Smooth muscle cell (in vitro differentiated cells): Measurements from ENCODE around the gene UBE3C. TPM values are rescaled to one million over a fixed set of nuclear protein-coding genes. Genes with fewer than 3 reads are reported as not detected.

ENCODE experiments used
- DNase-seq: peaks from one replicate; lab custom pipeline; 2025; ENCODE audit not compliant: unreplicated experiment; lab: John Stamatoyannopoulos, UW
- H2AFZ ChIP-seq: fragments of 200-600 bp; sonication (generic); 2 replicates; pipeline ENCODE4 v1.6.0; 2016; ENCODE audit warnings: antibody characterized with exemption, low read depth, mild to moderate bottlenecking
- H3F3A ChIP-seq: fragments of 200-600 bp; sonication (generic); 2 replicates; pipeline ENCODE4 v1.6.0; 2017; ENCODE audit warnings: antibody characterized with exemption, low read depth
- H3K27ac ChIP-seq: fragments of 200-600 bp; sonication (generic); 2 replicates; pipeline ENCODE4 v1.5.1; 2016; ENCODE audit warnings: low read depth, mild to moderate bottlenecking
- H3K27me3 ChIP-seq: fragments of 200-600 bp; sonication (generic); 2 replicates; pipeline ENCODE4 v1.6.1; 2016; ENCODE audit warnings: low read depth, mild to moderate bottlenecking
- H3K36me3 ChIP-seq: fragments of 200-600 bp; sonication (generic); 2 replicates; pipeline ENCODE4 v1.5.1; 2016; ENCODE audit warnings: low read depth
- H3K4me1 ChIP-seq: fragments of 200-600 bp; sonication (generic); 2 replicates; pipeline ENCODE4 v1.5.1; 2016; ENCODE audit warnings: low read depth
- H3K4me2 ChIP-seq: fragments of 200-600 bp; sonication (generic); 2 replicates; pipeline ENCODE4 v1.6.0; 2016; ENCODE audit warnings: mild to moderate bottlenecking
- H3K4me3 ChIP-seq: fragments of 200-600 bp; sonication (generic); 2 replicates; pipeline ENCODE4 v1.5.1; 2016; ENCODE audit warnings: mild to moderate bottlenecking
- H3K79me2 ChIP-seq: fragments of 200-600 bp; sonication (generic); 2 replicates; pipeline ENCODE4 v1.6.0; 2016; ENCODE audit warnings: low read depth, mild to moderate bottlenecking
- H3K9ac ChIP-seq: fragments of 200-600 bp; sonication (generic); 2 replicates; pipeline ENCODE4 v1.6.0; 2016; ENCODE audit warnings: low read depth
- H3K9me3 ChIP-seq: fragments of 200-600 bp; sonication (generic); replicated peaks from 2 replicates; pipeline ENCODE4 v1.5.1; 2016; ENCODE audit warnings: low read depth
- H4K20me1 ChIP-seq: fragments of 200-600 bp; sonication (generic); 2 replicates; pipeline ENCODE4 v1.6.0; 2016; ENCODE audit warnings: low read depth
- WGBS: methylation state at CpG from one replicate; pipeline ENCODE4 v1.1.7; 2016; ENCODE audit warnings: low lambda C conversion rate; 5-methylcytosine and 5-hydroxymethylcytosine counted together
- polyA plus RNA-seq: library from polyadenylated mRNA; unstranded; fragments of >200 nt; fragmentation: Nextera tagmentation; extraction: Ambion mirVana; gene quantifications from 2 replicates; pipeline ENCODE4 v1.2.1, GENCODE V29; 2016
- total RNA-seq: library from RNA; depleted of rRNA; stranded (reverse); fragments of >200 nt; gene quantifications from 2 replicates; pipeline ENCODE4 v1.2.3, GENCODE V29; 2014
- TF ChIP-seq, protein P1 (sequence below): fragments of 200-600 bp; sonication (generic); IDR thresholded peaks from 2 replicates; pipeline ENCODE4 v1.5.1; 2017; ENCODE audit warnings: borderline replicate concordance, mild to moderate bottlenecking, antibody characterized with exemption; ENCODE audit not compliant: insufficient read depth, poor library complexity, severe bottlenecking

UBE3C gene
- total and polyA plus RNA-seq, 2 experiments from 2014 or later, result 16.3 to 43.1 TPM

DNA sequence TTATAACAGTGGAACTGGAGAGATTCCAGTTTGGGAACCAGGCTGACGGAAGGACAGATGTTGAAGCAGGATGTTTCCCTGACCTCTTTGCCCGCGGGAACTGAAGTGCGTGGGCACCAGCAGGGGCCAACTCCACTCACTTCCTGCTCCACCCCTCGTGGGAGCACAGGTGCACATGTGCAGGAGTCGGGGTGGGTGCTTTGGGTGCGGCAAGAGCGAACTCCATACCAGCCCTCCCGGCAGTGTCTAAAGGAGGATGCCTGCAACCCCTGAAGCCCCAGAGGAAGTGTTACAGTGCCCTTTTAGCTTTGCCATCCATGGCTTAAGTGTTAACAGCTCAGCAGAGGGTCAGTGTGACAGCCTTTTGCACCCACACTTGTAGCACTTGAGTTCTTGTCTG lies 27.4 kb upstream of the UBE3C start:
- H3K9me3 ChIP-seq, result no peaks in the 10 kb centered on the region
- WGBS, result 92% methylated on average over 9 of the region's 9 CpGs
- no peak overlapping the region for H3K4me3 ChIP-seq
- no peak overlapping the region for H3K9ac ChIP-seq
- no peak for DNase-seq
- H3K36me3 ChIP-seq, result no peaks in the 10 kb centered on the region
- no peaks in the 10 kb centered on the region for H4K20me1 ChIP-seq
- no peaks in the 10 kb centered on the region for H3K4me1 ChIP-seq
- no peak overlapping the region for H3K27ac ChIP-seq
- no peaks in the 10 kb centered on the region for H3F3A ChIP-seq
- no peak overlapping the region for H3K4me2 ChIP-seq
- no peak overlapping the region for H2AFZ ChIP-seq
- TF ChIP-seq, protein P1, sequence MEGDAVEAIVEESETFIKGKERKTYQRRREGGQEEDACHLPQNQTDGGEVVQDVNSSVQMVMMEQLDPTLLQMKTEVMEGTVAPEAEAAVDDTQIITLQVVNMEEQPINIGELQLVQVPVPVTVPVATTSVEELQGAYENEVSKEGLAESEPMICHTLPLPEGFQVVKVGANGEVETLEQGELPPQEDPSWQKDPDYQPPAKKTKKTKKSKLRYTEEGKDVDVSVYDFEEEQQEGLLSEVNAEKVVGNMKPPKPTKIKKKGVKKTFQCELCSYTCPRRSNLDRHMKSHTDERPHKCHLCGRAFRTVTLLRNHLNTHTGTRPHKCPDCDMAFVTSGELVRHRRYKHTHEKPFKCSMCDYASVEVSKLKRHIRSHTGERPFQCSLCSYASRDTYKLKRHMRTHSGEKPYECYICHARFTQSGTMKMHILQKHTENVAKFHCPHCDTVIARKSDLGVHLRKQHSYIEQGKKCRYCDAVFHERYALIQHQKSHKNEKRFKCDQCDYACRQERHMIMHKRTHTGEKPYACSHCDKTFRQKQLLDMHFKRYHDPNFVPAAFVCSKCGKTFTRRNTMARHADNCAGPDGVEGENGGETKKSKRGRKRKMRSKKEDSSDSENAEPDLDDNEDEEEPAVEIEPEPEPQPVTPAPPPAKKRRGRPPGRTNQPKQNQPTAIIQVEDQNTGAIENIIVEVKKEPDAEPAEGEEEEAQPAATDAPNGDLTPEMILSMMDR, result no peak
- no peaks in the 10 kb centered on the region for H3K27me3 ChIP-seq
- H3K79me2 ChIP-seq, result no peaks in the 10 kb centered on the region

DNA sequence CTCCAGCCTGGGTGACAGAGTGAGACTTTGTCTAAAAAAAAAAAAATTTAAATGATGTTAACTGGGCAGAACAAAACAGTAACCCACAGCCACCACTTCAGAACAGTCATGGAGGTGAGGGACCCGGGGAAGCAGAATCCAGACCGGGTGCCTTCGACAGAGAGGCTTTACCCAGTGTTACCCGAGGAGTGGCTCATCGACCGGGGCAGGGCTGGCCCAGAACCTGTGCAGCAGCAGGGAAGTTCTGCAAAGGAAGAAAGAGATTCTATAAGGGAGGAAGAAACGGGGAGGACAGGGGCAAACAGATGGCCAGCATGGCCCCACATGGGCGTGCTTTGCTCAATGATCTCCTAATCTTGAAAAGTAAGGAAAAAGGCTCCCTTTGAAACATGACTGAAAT lies 26.0 kb upstream of the UBE3C start:
- H3K9me3 ChIP-seq, result no peaks in the 10 kb centered on the region
- no peaks in the 10 kb centered on the region for H4K20me1 ChIP-seq
- H3F3A ChIP-seq, result no peaks in the 10 kb centered on the region
- no peak overlapping the region for H3K4me3 ChIP-seq
- DNase-seq, result no peak
- H3K27ac ChIP-seq, result no peak overlapping the region
- H3K27me3 ChIP-seq, result no peaks in the 10 kb centered on the region
- TF ChIP-seq, protein P1, result no peak
- H3K4me2 ChIP-seq, result no peak overlapping the region
- WGBS, result 94% methylated on average over 8 of the region's 8 CpGs
- H3K79me2 ChIP-seq, result no peaks in the 10 kb centered on the region
- H3K9ac ChIP-seq, result no peak overlapping the region
- no peaks in the 10 kb centered on the region for H3K36me3 ChIP-seq
- H2AFZ ChIP-seq, result no peak overlapping the region
- no peaks in the 10 kb centered on the region for H3K4me1 ChIP-seq

DNA sequence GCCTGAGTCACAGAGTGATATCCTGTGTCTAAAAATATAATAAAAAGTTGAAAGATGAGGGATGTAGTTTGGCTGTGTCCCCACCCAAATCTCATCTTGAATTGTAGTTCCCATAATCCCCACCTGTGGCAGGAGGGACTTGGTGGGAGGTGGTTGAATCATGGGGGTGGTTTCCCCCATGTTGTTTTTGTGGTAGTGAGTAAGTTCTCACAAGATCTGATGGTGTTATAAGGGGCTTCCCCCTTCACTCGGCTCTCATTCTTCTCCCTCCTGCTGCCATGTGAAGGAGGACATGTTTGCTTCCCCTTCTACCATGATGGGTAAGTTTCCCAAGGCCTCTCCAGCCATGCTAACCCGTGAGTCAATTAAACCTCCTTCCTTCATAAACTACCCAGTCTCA lies 25.1 kb upstream of the UBE3C start:
- DNase-seq, result no peak
- H3K4me1 ChIP-seq, result no peaks in the 10 kb centered on the region
- no peaks in the 10 kb centered on the region for H3K36me3 ChIP-seq
- WGBS, result 78% methylated on average over 2 of the region's 2 CpGs
- no peaks in the 10 kb centered on the region for H3F3A ChIP-seq
- H3K27me3 ChIP-seq, result no peaks in the 10 kb centered on the region
- H4K20me1 ChIP-seq, result no peaks in the 10 kb centered on the region
- H2AFZ ChIP-seq, result no peak overlapping the region
- H3K9ac ChIP-seq, result no peak overlapping the region
- TF ChIP-seq, protein P1, result no peak
- no peak overlapping the region for H3K4me3 ChIP-seq
- no peak overlapping the region for H3K4me2 ChIP-seq
- H3K9me3 ChIP-seq, result no peaks in the 10 kb centered on the region
- H3K27ac ChIP-seq, result no peak overlapping the region
- H3K79me2 ChIP-seq, result no peaks in the 10 kb centered on the region

DNA sequence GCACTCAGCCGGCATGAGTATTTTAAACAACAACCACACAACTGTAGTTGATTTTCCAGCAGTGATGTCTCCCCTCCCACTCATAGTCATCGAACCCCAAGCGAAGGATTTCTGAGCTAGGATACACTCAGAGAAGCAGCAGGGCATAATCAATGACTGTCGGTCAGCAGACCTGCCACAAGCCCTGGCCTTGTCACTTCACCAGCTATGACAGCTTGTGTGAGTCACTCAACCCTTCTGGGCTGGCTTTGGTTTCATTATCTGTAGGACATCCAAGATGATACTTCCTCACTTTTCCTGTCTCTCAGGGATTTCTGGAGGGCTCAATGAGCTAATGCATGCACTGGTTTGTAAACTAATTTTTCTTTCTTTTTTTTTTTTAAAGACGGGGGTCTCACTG lies 22.0 kb upstream of the UBE3C start:
- Histone ChIP-seq H3K9ac (no peak overlapping the region), H3F3A (no peaks in the 10 kb centered on the region), H3K4me1 (no peaks in the 10 kb centered on the region), H3K9me3 (no peaks in the 10 kb centered on the region), H3K4me2 (no peak overlapping the region), H3K27me3 (no peaks in the 10 kb centered on the region), H3K27ac (no peak overlapping the region), H2AFZ (no peak overlapping the region), H3K36me3 (no peaks in the 10 kb centered on the region), H3K4me3 (no peak overlapping the region), H3K79me2 (no peaks in the 10 kb centered on the region), H4K20me1 (no peaks in the 10 kb centered on the region)
- TF ChIP-seq, protein P1, result no peak
- no peak for DNase-seq
- WGBS, result 86% methylated on average over 5 of the region's 5 CpGs
